ENCODE data around the gene CA6.

Gene CA6

DNA sequence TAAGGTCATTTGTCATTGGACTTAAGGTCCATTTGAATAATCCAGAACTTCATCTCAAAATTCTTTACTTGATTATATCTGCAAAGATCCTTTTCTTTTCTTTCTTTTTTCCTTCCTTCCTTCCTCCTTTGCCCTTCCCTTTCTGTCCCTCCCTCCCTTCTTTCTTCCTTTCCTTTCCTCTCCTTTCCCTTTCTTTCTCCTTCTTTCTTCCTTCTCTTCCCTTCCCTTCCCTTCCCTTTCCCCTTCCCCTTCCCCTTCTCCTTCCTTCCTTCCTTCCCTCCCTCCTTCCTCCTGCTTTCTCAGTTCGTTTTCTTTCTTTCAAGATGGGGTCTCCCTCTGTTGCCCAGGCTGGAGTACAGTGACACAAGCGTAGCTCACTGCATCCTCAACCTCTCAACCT is 35.5 kb downstream of the CA6 start:
- POLR2A ChIA-PET: no interaction called here
- TF ChIP-seq BHLHE40 (IDR thresholded peaks at IDR 0.05; ENCODE audit: borderline replicate concordance): no peak
- no peak for TF ChIP-seq SP1 (IDR thresholded peaks at IDR 0.05)
- TF ChIP-seq ZNF384 (IDR thresholded peaks at IDR 0.05): no peak
- no peak for TF ChIP-seq TARDBP (IDR thresholded peaks at IDR 0.05)
- TF ChIP-seq NFRKB (IDR thresholded peaks at IDR 0.05): no peak
- no peak for TF ChIP-seq CTBP1 (IDR thresholded peaks at IDR 0.05; ENCODE audit: borderline replicate concordance)
- TF ChIP-seq FOXK2 (IDR thresholded peaks at IDR 0.05): no peak
- CTCF ChIA-PET: interaction anchor here (0.7 to 1.3 kb wide), 2 partner anchors 20 to 24 kb away, joined by 3 to 4 read pairs; no protein-coding TSS in a partner anchor
- no peak for DNase-seq (ENCODE audit: extremely low spot score)

DNA sequence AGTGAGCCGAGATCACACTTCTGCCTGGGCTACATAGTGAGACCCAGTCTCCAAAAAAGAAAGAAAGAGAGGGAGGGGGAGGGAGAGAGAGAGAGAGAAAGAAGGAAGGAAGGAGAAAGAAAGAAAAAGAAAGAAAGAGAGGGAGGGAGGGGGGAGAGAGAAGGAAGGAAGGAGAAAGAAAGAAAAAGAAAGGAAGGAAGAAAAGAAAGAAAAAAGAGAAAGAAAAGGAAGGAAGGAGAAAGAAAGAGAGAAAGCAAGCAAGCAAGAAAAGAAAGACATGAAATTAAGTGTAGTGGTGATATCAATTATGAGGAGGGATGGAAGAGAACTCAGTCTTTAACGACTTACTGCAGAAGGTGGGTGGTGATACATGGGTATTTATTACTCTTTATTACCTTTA is 38.5 kb downstream of the CA6 start:
- DNase-seq (ENCODE audit: extremely low spot score): no peak
- ChIA-PET POLR2A (no interaction called here), CTCF (no interaction called here)
- TF ChIP-seq SUZ12 (IDR thresholded peaks at IDR 0.05): no peak
- TF ChIP-seq FOXA1 (IDR thresholded peaks at IDR 0.05): no peak
- no peak for TF ChIP-seq ELF4 (IDR thresholded peaks at IDR 0.05)
- TF ChIP-seq SP1 (IDR thresholded peaks at IDR 0.05): no peak
- TF ChIP-seq, protein P1, sequence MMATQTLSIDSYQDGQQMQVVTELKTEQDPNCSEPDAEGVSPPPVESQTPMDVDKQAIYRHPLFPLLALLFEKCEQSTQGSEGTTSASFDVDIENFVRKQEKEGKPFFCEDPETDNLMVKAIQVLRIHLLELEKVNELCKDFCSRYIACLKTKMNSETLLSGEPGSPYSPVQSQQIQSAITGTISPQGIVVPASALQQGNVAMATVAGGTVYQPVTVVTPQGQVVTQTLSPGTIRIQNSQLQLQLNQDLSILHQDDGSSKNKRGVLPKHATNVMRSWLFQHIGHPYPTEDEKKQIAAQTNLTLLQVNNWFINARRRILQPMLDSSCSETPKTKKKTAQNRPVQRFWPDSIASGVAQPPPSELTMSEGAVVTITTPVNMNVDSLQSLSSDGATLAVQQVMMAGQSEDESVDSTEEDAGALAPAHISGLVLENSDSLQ (IDR thresholded peaks at IDR 0.05): no peak
- TF ChIP-seq CTBP1 (IDR thresholded peaks at IDR 0.05; ENCODE audit: borderline replicate concordance): no peak
- TF ChIP-seq HDGF (IDR thresholded peaks at IDR 0.05; ENCODE audit: borderline replicate concordance): no peak
- no peak for TF ChIP-seq LEF1 (IDR thresholded peaks at IDR 0.05; ENCODE audit: borderline replicate concordance)
- TF ChIP-seq FOXK2 (IDR thresholded peaks at IDR 0.05): no peak

DNA sequence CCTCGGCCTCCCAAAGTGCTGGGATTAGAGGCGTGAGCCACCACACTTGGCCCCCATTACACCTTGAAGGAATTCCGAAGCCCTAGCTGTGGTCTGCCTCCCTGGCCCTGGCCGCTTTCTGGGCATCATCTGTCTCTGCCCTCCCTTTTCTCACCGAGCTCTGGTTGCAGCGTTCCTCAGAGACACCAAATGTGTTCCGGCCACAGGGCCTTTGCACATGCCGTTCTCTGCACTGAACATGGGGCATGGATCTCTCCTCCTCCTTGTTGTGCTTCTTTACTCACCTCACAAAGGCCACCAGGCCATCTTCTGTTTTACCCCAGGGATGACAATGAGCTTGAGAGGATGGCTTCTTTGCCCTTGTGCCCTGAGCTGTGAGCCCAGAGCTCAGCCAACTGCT is 39.3 kb downstream of the CA6 start:
- CTCF ChIA-PET: interaction anchor here (1.9 to 3.2 kb wide), 2 partner anchors 20 to 22 kb away, joined by 9 to 13 read pairs; no protein-coding TSS in a partner anchor
- POLR2A ChIA-PET: no interaction called here

DNA sequence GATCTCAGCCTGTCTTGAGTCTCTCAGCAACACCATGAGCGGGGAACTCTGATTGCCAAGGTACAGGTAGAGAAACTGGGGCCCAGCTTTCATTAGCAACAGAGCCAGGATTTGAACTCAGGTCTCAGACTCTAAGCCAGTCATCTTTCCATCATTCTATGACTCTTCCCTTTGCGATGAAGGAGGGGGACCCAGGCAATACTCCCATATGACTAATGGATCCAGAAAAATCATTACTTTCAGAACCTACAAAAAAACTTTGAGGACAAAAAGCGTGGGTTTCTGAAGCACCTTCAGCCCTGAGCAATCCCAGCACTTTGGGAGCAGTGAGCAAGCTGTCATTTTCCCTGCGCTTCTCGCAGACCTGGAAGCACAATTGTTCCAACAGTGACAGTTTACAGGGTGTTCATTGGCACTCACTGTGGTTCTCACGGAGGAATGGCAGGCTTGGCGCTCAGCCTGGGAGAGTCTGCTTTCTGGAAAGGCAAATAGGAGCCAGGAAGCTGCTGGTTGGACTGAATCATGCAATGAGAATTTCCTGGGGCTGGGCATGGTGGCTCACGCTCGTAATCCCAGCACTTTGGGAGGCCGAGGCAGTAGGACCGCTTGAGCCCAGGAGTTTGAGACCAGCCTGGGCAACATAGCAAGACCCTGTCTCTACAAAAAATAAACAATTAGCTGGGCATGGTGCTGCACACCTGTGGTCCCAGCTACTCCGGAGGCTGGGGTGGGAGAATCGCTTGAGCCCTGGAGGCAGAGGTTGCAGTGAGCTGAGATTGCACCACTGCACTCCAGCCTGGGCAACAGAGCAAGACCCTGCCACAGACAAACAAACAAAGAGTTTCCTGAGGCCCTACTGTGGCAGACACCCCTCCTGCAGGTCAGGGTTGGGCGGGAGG is 40.5 kb downstream of the CA6 start:
- ChIA-PET POLR2A (interaction anchor here (1.0 kb wide), 1 partner anchor 108 kb away, joined by 3 read pairs; the partner anchor contains the start of gene ENO1), CTCF (interaction anchor here (1.5 to 3.2 kb wide), 3 partner anchors 18 to 23 kb away, joined by 8 to 13 read pairs (median 9); no protein-coding TSS in a partner anchor)
- TF ChIP-seq L3MBTL2 (conservative IDR thresholded peaks at IDR 0.05) (no peak), ELF4 (IDR thresholded peaks at IDR 0.05) (no peak), FOXA1 (IDR thresholded peaks at IDR 0.05) (no peak), FOXM1 (IDR thresholded peaks at IDR 0.05; ENCODE audit: borderline replicate concordance) (no peak)
- no peak for DNase-seq (ENCODE audit: extremely low spot score)

More for the DNA sequence above, 39.3 kb downstream of the CA6 start:
- no peak for DNase-seq (ENCODE audit: extremely low spot score)
- TF ChIP-seq SUZ12 (IDR thresholded peaks at IDR 0.05) (no peak), SP1 (IDR thresholded peaks at IDR 0.05) (no peak), TARDBP (IDR thresholded peaks at IDR 0.05) (no peak), FOXM1 (IDR thresholded peaks at IDR 0.05; ENCODE audit: borderline replicate concordance) (no peak), ELF4 (IDR thresholded peaks at IDR 0.05) (no peak), NFRKB (IDR thresholded peaks at IDR 0.05) (no peak), FOXA1 (IDR thresholded peaks at IDR 0.05) (no peak), FOXK2 (IDR thresholded peaks at IDR 0.05) (no peak)

DNA sequence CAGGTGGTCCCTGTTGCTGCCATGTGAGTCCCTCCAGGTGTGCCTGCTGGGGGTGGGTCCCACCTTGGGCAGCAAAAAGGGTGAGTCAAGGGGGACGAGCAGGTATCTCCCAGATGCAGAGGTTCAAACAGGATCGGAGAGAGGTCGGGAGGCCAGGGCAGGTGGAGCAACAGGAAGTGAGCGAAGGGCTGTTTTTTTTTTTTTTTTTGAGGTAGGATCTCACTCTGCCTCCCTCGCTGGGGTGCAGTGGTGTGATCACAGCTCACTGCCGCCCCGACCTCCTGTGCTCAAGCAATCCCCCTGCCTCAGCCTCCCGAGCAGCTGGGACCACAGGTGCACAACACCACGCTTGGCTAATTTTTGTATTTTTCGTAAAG is 41.1 kb downstream of the CA6 start:
- TF ChIP-seq FOXM1 (IDR thresholded peaks at IDR 0.05; ENCODE audit: borderline replicate concordance): no peak
- TF ChIP-seq SUZ12 (IDR thresholded peaks at IDR 0.05): no peak
- TF ChIP-seq SP1 (IDR thresholded peaks at IDR 0.05): no peak
- TF ChIP-seq ZNF384 (IDR thresholded peaks at IDR 0.05): no peak
- TF ChIP-seq, protein P1 (IDR thresholded peaks at IDR 0.05): no peak
- TF ChIP-seq BHLHE40 (IDR thresholded peaks at IDR 0.05; ENCODE audit: borderline replicate concordance): no peak
- POLR2A ChIA-PET: interaction anchor here (1.0 kb wide), 1 partner anchor 108 kb away, joined by 3 read pairs; the partner anchor contains the start of gene ENO1
- DNase-seq (ENCODE audit: extremely low spot score): no peak
- CTCF ChIA-PET: interaction anchor here (1.5 to 3.2 kb wide), 2 partner anchors 18 to 23 kb away, joined by 8 to 13 read pairs; no protein-coding TSS in a partner anchor

DNA sequence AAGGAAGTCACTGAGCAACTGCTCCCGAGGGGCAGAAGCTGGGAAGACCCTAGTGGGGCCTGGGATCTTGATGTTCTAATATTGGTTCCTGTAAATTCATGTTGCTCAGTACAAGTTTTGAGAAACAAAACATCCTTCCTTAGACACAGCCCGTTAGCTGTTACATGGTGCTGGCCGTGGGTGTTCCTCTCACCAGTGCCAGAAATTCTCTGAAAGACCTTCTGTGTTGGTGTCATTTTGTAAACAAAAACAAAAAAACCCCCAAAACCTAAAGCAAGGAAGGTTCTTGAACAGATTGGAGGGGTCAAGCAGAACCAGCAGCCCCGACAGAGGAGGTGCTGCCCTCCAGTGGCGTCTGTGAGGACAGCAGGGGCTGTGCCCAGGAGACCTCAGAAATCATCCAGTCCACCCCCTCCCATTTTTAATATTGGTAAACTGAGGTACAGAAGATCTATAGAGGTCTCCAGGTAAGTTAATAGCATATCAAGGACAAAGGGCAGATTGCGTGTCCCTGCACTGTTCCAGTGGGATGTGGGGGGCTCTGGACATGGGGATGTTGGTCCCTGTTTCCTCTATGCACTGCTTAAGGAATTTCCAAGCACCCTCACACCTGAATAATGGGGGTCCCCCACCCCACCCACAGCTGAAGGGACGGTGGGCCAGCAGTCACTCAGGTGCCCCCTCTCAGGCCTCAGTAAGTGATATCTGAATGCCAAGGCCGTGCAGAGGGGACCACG is 42.4 kb downstream of the CA6 start:
- ChIA-PET POLR2A (no interaction called here), CTCF (interaction anchor here (1.4 to 1.5 kb wide), 2 partner anchors 16 to 70 kb away, joined by 5 to 8 read pairs; no protein-coding TSS in a partner anchor)
- DNase-seq (ENCODE audit: extremely low spot score): peak; percentile 74
- TF ChIP-seq SP1 (IDR thresholded peaks at IDR 0.05): no peak
- TF ChIP-seq FOXM1 (IDR thresholded peaks at IDR 0.05; ENCODE audit: borderline replicate concordance): no peak
- TF ChIP-seq NFRKB (IDR thresholded peaks at IDR 0.05): no peak
- TF ChIP-seq ZNF384 (IDR thresholded peaks at IDR 0.05): no peak
- TF ChIP-seq SUZ12 (IDR thresholded peaks at IDR 0.05): no peak
- no peak for TF ChIP-seq FOXK2 (IDR thresholded peaks at IDR 0.05)

DNA sequence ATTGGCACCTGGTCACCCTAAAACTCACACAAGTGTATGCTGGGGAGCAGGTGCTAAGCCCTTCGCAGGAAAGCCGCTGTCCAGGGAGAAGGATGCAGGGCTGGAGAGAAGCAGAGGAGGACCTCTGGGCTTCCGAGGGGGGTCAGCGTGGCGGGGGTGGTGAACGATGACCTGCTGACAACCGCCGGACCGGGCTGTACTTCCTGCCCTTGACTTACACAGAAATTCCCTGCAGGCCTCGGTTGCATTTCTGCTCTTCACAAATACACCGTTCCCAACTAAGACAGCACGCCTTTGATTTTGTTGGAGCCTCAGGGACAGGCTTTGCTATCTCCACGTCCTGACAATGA is 42.9 kb downstream of the CA6 start:
- TF ChIP-seq TARDBP (IDR thresholded peaks at IDR 0.05): no peak
- no peak for TF ChIP-seq ARNT (IDR thresholded peaks at IDR 0.05)
- TF ChIP-seq, protein P1 (IDR thresholded peaks at IDR 0.05): no peak
- TF ChIP-seq HDGF (IDR thresholded peaks at IDR 0.05; ENCODE audit: borderline replicate concordance): no peak
- no peak for TF ChIP-seq FOXM1 (IDR thresholded peaks at IDR 0.05; ENCODE audit: borderline replicate concordance)
- no peak for TF ChIP-seq SUZ12 (IDR thresholded peaks at IDR 0.05)
- no peak for TF ChIP-seq FOXK2 (IDR thresholded peaks at IDR 0.05)
- no peak for TF ChIP-seq CTBP1 (IDR thresholded peaks at IDR 0.05; ENCODE audit: borderline replicate concordance)
- no peak for TF ChIP-seq ELF4 (IDR thresholded peaks at IDR 0.05)
- TF ChIP-seq NFRKB (IDR thresholded peaks at IDR 0.05): no peak
- no peak for TF ChIP-seq SP1 (IDR thresholded peaks at IDR 0.05)
- no peak for TF ChIP-seq ZNF384 (IDR thresholded peaks at IDR 0.05)
- no peak for TF ChIP-seq LEF1 (IDR thresholded peaks at IDR 0.05; ENCODE audit: borderline replicate concordance)
- no peak for TF ChIP-seq FOXA1 (IDR thresholded peaks at IDR 0.05)
- ChIA-PET POLR2A (interaction anchor here (0.6 to 1.2 kb wide), 2 partner anchors 16 to 79 kb away, joined by 3 read pairs; no protein-coding TSS in a partner anchor), CTCF (interaction anchor here (0.5 to 1.7 kb wide), 3 partner anchors 16 to 638 kb away, joined by 3 to 11 read pairs (median 5); no protein-coding TSS in a partner anchor)

More for the DNA sequence above, 42.9 kb downstream of the CA6 start:
- DNase-seq (ENCODE audit: extremely low spot score): no peak
